ENCODE results near the gene SLC4A3. TPM values are rescaled to one million over a fixed set of nuclear protein-coding genes. Genes with fewer than 3 reads are reported as not detected.

SLC4A3 gene
- polyA plus RNA-seq, 1 donor (not counting 4 experiments of a cell fraction or from before 2014, with no cell fraction given): 6.2 TPM

DNA sequence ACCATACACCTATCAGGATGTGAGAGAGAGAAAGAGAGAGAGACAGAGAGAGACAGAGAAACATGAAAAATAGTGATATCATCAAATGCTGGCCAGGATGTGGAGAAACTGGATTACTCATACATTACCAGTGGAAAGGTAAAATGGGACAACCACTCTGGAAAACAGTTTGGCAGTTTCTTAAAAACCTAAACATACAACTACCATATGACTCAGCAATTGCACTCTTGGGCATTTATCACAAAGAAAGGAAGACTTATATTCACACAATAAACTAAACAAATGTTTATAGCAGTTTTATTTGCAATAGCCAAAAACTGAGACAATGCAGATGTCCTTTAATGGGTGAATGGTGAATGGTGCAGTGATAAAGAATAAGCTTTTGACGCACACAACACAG, 29.1 kb downstream of the SLC4A3 start:
- Histone ChIP-seq H2AFZ (ENCODE audit: control insufficient read depth, low read length) (no peak overlapping the region), H3K9ac (ENCODE audit: control insufficient read depth, extremely low read depth, insufficient read depth, low read length) (no peak overlapping the region), H3K27ac (ENCODE audit: control insufficient read depth, insufficient read depth, low read length) (peak overlapping the region; percentile 63), H3K9me3 (ENCODE audit: control insufficient read depth, low read depth, low read length) (no peaks in the 10 kb centered on the region), H3K36me3 (ENCODE audit: control insufficient read depth in 2 of 2, extremely low read depth in 1 of 2, insufficient read depth in 2 of 2, low read length in 2 of 2) (no peaks in the 10 kb centered on the region), H3K4me2 (ENCODE audit: control insufficient read depth, extremely low read depth, insufficient read depth, low read depth, low read length) (peak overlapping the region; percentile 20), H3K9me1 (ENCODE audit: control insufficient read depth, extremely low read depth, insufficient read depth, low read length) (no peaks in the 10 kb centered on the region), H3K4me3 (ENCODE audit: control insufficient read depth in 2 of 3, extremely low read depth in 1 of 3, insufficient read depth in 2 of 3, low read depth in 1 of 3, low read length in 3 of 3) (no peak overlapping the region), H3K79me2 (ENCODE audit: control insufficient read depth, insufficient read depth, low read length) (no peaks in the 10 kb centered on the region), H3K4me1 (ENCODE audit: control insufficient read depth, extremely low read depth, insufficient read depth, low read length) (peaks cover 20% of the 10 kb centered on the region), H4K20me1 (ENCODE audit: control insufficient read depth, extremely low read depth, insufficient read depth, low read length) (no peaks in the 10 kb centered on the region), H3K27me3 (ENCODE audit: control insufficient read depth, extremely low read depth, insufficient read depth, low read length) (no peaks in the 10 kb centered on the region)
- TF ChIP-seq EZH2 (IDR thresholded peaks at IDR 0.05; ENCODE audit: low read length): no peak
- TF ChIP-seq, protein P1, sequence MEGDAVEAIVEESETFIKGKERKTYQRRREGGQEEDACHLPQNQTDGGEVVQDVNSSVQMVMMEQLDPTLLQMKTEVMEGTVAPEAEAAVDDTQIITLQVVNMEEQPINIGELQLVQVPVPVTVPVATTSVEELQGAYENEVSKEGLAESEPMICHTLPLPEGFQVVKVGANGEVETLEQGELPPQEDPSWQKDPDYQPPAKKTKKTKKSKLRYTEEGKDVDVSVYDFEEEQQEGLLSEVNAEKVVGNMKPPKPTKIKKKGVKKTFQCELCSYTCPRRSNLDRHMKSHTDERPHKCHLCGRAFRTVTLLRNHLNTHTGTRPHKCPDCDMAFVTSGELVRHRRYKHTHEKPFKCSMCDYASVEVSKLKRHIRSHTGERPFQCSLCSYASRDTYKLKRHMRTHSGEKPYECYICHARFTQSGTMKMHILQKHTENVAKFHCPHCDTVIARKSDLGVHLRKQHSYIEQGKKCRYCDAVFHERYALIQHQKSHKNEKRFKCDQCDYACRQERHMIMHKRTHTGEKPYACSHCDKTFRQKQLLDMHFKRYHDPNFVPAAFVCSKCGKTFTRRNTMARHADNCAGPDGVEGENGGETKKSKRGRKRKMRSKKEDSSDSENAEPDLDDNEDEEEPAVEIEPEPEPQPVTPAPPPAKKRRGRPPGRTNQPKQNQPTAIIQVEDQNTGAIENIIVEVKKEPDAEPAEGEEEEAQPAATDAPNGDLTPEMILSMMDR (optimal IDR thresholded peaks at IDR 0.05 in 1 of 3, IDR thresholded peaks at IDR 0.05 in 1 of 3, conservative IDR thresholded peaks at IDR 0.05 in 1 of 3; ENCODE audit: extremely low read depth in 1 of 3, insufficient read depth in 2 of 3, low read length in 3 of 3): no peak
- peak; percentile 98 for FAIRE-seq
- dilution Hi-C loops (cut with MboI; ENCODE audit: extremely low pct_ligation_motif_present, low sequenced_read_pairs): no loop called here
- peak; percentile 76 for DNase-seq (ENCODE audit: low read depth, low spot score)

DNA sequence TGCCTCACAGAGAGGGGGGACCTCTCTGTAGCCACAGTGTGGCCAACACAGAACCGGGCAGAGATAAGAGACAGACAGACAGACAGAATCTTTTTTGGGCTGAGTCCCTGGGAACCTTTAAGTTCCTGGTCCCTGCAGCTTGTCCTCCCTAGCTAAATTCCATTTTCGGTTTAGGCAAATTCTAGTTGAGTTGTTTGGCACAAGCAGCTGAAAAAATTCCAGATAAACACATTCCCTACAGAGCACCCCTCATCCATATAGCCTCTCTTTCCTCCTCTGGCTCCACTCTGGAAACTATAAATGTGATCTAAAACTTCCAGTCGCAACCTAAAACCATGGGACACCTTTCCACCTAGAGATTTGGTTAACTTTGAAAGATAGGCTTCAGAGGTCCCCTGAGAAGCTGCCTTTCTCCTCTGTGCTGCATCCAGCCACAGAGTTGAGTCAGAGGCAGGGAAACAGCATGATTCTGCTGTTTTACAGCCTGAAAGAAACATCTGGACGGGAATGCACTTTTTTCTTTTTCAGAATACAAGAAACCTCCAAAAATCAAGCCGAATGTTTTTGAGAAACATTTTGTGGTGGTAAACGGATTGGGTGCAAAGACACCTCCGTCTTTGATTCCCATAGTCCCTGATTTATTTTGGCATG, 30.9 kb downstream of the SLC4A3 start:
- Histone ChIP-seq H2AFZ (ENCODE audit: control insufficient read depth, low read length) (no peak overlapping the region), H3K79me2 (ENCODE audit: control insufficient read depth, insufficient read depth, low read length) (no peaks in the 10 kb centered on the region), H3K9me1 (ENCODE audit: control insufficient read depth, extremely low read depth, insufficient read depth, low read length) (no peaks in the 10 kb centered on the region), H4K20me1 (ENCODE audit: control insufficient read depth, extremely low read depth, insufficient read depth, low read length) (no peaks in the 10 kb centered on the region), H3K27me3 (ENCODE audit: control insufficient read depth, extremely low read depth, insufficient read depth, low read length) (no peaks in the 10 kb centered on the region), H3K4me2 (ENCODE audit: control insufficient read depth, extremely low read depth, insufficient read depth, low read depth, low read length) (no peak overlapping the region), H3K4me1 (ENCODE audit: control insufficient read depth, extremely low read depth, insufficient read depth, low read length) (peaks cover 36% of the 10 kb centered on the region), H3K9me3 (ENCODE audit: control insufficient read depth, low read depth, low read length) (no peaks in the 10 kb centered on the region), H3K4me3 (ENCODE audit: control insufficient read depth in 2 of 3, extremely low read depth in 1 of 3, insufficient read depth in 2 of 3, low read depth in 1 of 3, low read length in 3 of 3) (no peak overlapping the region), H3K36me3 (ENCODE audit: control insufficient read depth in 2 of 2, extremely low read depth in 1 of 2, insufficient read depth in 2 of 2, low read length in 2 of 2) (no peaks in the 10 kb centered on the region), H3K27ac (ENCODE audit: control insufficient read depth, insufficient read depth, low read length) (no peak overlapping the region), H3K9ac (ENCODE audit: control insufficient read depth, extremely low read depth, insufficient read depth, low read length) (no peak overlapping the region)
- TF ChIP-seq, protein P1 (optimal IDR thresholded peaks at IDR 0.05 in 1 of 3, IDR thresholded peaks at IDR 0.05 in 1 of 3, conservative IDR thresholded peaks at IDR 0.05 in 1 of 3; ENCODE audit: extremely low read depth in 1 of 3, insufficient read depth in 2 of 3, low read length in 3 of 3): no peak
- TF ChIP-seq EZH2 (IDR thresholded peaks at IDR 0.05; ENCODE audit: low read length): no peak
- peak; percentile 71 for FAIRE-seq
- dilution Hi-C loops (cut with MboI; ENCODE audit: extremely low pct_ligation_motif_present, low sequenced_read_pairs): no loop called here
- no peak for DNase-seq (ENCODE audit: low read depth, low spot score)
